Adrenal gland (tissue), 12 donors: ENCODE measurements around the gene SLC26A6. TPM values are rescaled to one million over a fixed set of nuclear protein-coding genes. Genes with fewer than 3 reads are reported as not detected.

Experiments used
- DNase-seq, 7 donors: peaks; one replicate each; pipeline ENCODE4 v3.0.0-alpha.2; 2019 to 2020
- H3K27ac ChIP-seq, 5 donors: fragments of 200-600 bp; sonication (generic) in 4 of 5; 1 replicate in 3 of 5; 2 replicates in 2 of 5; pipeline versions ENCODE4 v1.5.1 to v1.8.0; 2016 to 2020; ENCODE audit warnings: mild to moderate bottlenecking in 1 of 5
- H3K27me3 ChIP-seq: fragments of 200-600 bp; 2 replicates; pipeline ENCODE4 v1.8.0; 2021
- H3K36me3 ChIP-seq, 2 donors: fragments of 200-600 bp; replicated peaks in 1 of 2; 1 replicate in 1 of 2; 2 replicates in 1 of 2; pipeline versions ENCODE4 v1.5.1 to v1.8.0; 2018 to 2022
- H3K4me1 ChIP-seq, 2 donors: fragments of 200-600 bp; replicated peaks in 1 of 2; 1 replicate in 1 of 2; 2 replicates in 1 of 2; pipeline versions ENCODE4 v1.5.1 to v1.8.0; 2018 to 2021
- H3K4me3 ChIP-seq, 4 donors: fragments of 200-600 bp; sonication (generic) in 3 of 4; one replicate each; pipeline ENCODE4 v1.5.1; 2016 to 2018
- H3K9me3 ChIP-seq, 3 donors: fragments of 200-600 bp; sonication (generic) in 1 of 3; replicated peaks in 1 of 3; 1 replicate in 2 of 3; 2 replicates in 1 of 3; pipeline versions ENCODE4 v1.5.1 to v1.8.0; 2016 to 2021
- POLR2A ChIP-seq, 2 donors: fragments of 450-650 bp; IDR thresholded peaks; one replicate each; pipeline ENCODE4 v1.6.1; 2017; ENCODE audit warnings: antibody characterized with exemption in 2 of 2, mild to moderate bottlenecking in 2 of 2, moderate library complexity in 1 of 2
- WGBS, 4 donors: extraction: QIAGEN DNeasy Blood & Tissue Kit in 2 of 4; methylation state at CpG; one replicate each; pipeline versions ENCODE4 v1.1.5 to v1.1.7; 2013 to 2017; 5-methylcytosine and 5-hydroxymethylcytosine counted together
- intact Hi-C, 2 donors: fragments of 100-400 bp; cut with DNase I; formaldehyde crosslinking; loops; one replicate each; pipeline versions ENCODE4 v1.14.1 to v1.15.0; 2022 to 2023
- polyA plus RNA-seq, 3 donors: library from polyadenylated mRNA; stranded (reverse); fragments of 200-250 nt in 2 of 3; fragments of 350-450 nt in 1 of 3; fragmentation: Illumina TruSeq in 1 of 3; extraction: RNeasy Lipid Tissue Mini Kit (QIAGEN cat#74804) in 1 of 3; gene quantifications; one replicate each; pipeline ENCODE4 v1.2.3, GENCODE V29; 2013 to 2014
- total RNA-seq, 9 donors: library from RNA; depleted of rRNA in 4 of 9; stranded (reverse); fragments of >200 nt in 4 of 9; fragments of 120-200 nt in 1 of 9; fragmentation: NEBNext Ultra II Directional in 1 of 9; extraction: Animal tissue kit (Norgen Biotek cat#: 25700) in 1 of 9; gene quantifications; one replicate each; pipeline versions ENCODE4 v1.1.0 to v1.2.4, GENCODE V29; 2013 to 2023
- TF ChIP-seq, protein P1 (sequence below), 6 experiments: fragments of 450-650 bp in 4 of 6; fragments of 200-600 bp in 2 of 6; sonication (generic) in 1 of 6; IDR thresholded peaks; 1 replicate in 5 of 6; 2 replicates in 1 of 6; pipeline versions ENCODE4 v1.5.1 to v1.8.0; 2016 to 2021; ENCODE audit warnings: antibody characterized with exemption in 6 of 6, mild to moderate bottlenecking in 2 of 6, moderate library complexity in 1 of 6
- donor health status: healthy with polysubstance abuse.
- donor health status: Bipolar disorder and iron deficiency.
- donor health status: DM: yes; HTN: yes; CAD: no.
- donor health status: DM: no; HTN: no; CAD: no.
- donor health status: DM: no; HTN: no; CAD: no.
- donor health status: DM: yes; HTN: yes; CAD: no.

Gene SLC26A6
- total and polyA plus RNA-seq, 12 donors, result 7.8 to 47.2 (median 17.6) TPM

DNA sequence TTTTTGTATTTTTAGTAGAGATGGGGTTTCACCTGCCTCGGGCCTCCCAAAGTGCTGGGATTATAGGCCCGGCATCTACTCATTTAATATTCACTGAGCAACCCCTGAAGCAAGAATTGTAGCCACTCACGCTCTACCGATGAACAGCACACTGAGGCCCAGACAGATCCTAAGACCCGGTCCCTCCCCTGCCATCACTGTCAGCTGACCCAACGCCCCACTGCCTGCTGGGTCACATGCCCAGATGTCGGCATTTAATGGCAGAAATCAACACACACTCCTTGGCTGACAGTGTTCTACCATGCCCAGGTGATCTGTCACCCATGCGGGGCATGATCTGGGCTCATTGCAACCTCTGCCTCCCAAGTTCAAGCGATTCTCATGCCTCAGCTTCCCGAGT, 10.5 kb downstream of the SLC26A6 start:
- TF ChIP-seq POLR2A (IDR thresholded peaks at IDR 0.05), result no peak
- TF ChIP-seq, protein P1, sequence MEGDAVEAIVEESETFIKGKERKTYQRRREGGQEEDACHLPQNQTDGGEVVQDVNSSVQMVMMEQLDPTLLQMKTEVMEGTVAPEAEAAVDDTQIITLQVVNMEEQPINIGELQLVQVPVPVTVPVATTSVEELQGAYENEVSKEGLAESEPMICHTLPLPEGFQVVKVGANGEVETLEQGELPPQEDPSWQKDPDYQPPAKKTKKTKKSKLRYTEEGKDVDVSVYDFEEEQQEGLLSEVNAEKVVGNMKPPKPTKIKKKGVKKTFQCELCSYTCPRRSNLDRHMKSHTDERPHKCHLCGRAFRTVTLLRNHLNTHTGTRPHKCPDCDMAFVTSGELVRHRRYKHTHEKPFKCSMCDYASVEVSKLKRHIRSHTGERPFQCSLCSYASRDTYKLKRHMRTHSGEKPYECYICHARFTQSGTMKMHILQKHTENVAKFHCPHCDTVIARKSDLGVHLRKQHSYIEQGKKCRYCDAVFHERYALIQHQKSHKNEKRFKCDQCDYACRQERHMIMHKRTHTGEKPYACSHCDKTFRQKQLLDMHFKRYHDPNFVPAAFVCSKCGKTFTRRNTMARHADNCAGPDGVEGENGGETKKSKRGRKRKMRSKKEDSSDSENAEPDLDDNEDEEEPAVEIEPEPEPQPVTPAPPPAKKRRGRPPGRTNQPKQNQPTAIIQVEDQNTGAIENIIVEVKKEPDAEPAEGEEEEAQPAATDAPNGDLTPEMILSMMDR (IDR thresholded peaks at IDR 0.05), result no peak
- Histone ChIP-seq H3K4me3 (no peak overlapping the region), H3K36me3 (peaks cover 0 to 24% of the 10 kb centered on the region in 2 donors), H3K9me3 (no peaks in the 10 kb centered on the region), H3K27me3 (no peaks in the 10 kb centered on the region), H3K4me1 (no peaks in the 10 kb centered on the region), H3K27ac (no peak overlapping the region)
- WGBS, 4 donors, result 92 to 97% (median 93%) methylated on average over 10 of the region's 10 CpGs
- intact Hi-C loops, result no loop called here
- DNase-seq, result no peak

DNA sequence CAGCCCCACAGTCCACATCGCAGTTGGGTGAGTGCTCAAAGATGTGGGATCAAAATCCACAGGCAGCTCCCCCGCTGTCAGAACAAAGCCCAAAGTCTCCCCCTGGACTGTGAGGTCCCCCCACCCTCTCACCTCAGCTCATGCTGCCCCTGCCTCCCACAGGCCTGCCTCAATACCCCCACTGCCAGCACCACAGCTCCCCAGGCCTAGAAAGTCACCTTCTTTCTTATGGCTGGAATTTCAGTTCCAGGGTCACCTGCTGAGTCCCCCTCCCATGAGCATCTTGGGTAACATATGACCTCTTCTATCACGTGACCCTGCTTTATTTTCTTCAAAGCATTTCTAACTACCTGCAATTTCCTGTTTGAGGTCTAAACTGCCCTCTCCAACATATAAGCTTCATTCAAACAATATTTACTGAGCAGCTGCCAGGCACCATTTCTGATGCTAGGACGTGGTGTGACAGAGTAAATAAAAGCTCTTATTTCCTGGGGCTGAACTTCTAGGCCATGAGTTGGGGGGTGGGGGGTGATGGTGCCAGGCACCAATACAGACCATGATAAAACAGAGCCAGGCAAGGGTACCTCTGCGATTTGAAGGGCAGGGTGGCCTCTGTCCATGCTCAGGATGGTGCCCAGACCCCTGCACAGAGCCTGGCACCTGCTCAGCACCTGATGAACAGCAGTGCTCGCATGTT, 11.3 kb downstream of the SLC26A6 start:
- intact Hi-C loops, result no loop called here

DNA sequence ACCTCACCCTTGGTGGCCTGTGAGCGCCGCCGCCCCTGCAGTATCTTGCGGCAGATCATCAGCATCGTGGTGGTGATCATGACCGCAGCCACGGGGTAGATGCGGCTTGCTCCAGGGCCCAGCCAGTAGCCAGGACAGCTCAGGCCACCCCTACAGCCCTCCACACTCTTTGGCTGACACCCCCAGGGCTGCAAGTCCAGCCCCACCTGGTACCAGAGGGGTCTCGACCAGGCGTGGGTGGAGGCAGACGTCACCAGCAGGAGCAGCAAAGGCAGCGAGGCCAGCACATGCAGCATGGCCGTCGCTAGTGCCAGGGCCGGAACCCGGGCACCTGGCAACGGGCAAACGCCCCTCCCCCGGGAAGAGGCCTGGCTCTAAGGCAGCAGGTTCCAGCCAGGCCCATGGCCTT, 13.8 kb downstream of the SLC26A6 start, which contains the start of gene TMEM89:
TMEM89 (minus strand) TSS at position 309 of the 409 bp plus-strand sequence; CDS start at position 296, 13 bp downstream.
- intact Hi-C loops, result no loop called here
- WGBS, 4 donors, result 92 to 98% (median 96%) methylated on average over 7 to 19 of the region's 19 CpGs
- H3K36me3 ChIP-seq, result peaks cover 0 to 5% of the 10 kb centered on the region in 2 donors
- no peaks in the 10 kb centered on the region for H3K9me3 ChIP-seq
- no peaks in the 10 kb centered on the region for H3K4me1 ChIP-seq
- TF ChIP-seq, protein P1 (IDR thresholded peaks at IDR 0.05), result no peak
- no peak for TF ChIP-seq POLR2A (IDR thresholded peaks at IDR 0.05)
- H3K27me3 ChIP-seq, result no peaks in the 10 kb centered on the region
- no peak for DNase-seq
- no peak within 1 kb of the TSS for H3K27ac ChIP-seq
- no peak within 1 kb of the TSS for H3K4me3 ChIP-seq

More for the DNA sequence above, 11.3 kb downstream of the SLC26A6 start:
- H3K4me3 ChIP-seq, result no peak overlapping the region
- DNase-seq, result no peak
- no peak for TF ChIP-seq POLR2A (IDR thresholded peaks at IDR 0.05)
- TF ChIP-seq, protein P1 (IDR thresholded peaks at IDR 0.05), result no peak
- 81 to 89% (median 84%) methylated on average over 6 of the region's 6 CpGs for WGBS, 4 donors
- no peaks in the 10 kb centered on the region for H3K9me3 ChIP-seq
- H3K36me3 ChIP-seq, result peaks cover 0 to 20% of the 10 kb centered on the region in 2 donors
- no peaks in the 10 kb centered on the region for H3K27me3 ChIP-seq
- no peak overlapping the region for H3K27ac ChIP-seq
- no peaks in the 10 kb centered on the region for H3K4me1 ChIP-seq

DNA sequence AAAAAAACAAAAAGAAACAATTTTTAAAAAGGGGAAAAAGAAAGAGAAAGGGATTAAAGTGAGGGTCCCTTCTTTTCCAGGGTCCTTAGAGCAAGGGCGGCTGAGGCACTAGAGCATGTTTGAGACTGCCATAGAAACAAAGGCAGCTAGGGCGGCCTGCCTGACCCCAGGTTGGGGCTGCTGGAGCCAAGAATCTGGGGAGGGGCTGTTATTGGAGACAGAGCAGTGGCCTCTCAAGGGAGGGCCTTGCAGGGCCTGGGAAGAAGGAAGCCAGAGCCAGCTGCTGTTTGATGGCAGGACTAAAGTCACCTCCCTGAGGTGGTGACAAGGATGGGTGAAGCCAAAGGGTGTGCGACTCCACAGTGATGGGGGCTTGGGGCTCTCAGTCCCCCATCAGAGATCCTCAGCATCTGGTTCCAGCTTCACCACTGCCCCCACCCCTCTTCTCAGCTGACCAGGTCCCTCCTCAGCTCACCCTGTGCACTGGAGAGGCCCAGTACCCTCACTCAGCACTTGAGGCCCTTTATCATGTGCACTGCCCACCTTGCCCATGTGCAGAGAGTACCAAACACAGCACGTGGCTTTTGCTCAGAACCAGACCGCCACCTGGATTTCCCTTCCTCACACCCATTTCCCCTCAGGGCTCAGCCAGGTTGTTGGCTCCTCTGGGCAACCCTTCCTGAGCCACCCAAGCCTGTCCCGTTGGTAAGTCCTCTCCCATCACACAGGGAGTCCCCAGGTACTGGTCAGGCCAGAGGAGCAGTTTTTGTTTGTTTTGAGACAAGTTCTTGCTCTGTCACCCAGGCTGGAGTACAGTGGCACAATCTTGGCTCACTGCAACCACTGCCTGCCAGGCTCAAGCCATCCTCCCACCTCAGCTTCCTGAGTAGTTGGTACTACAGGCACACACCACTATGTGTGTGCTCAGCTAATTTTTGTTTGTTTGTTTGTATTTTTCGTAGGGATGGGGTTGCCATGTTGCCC, 15.4 kb downstream of the SLC26A6 start:
- H3K4me3 ChIP-seq, result no peak overlapping the region
- no peak for TF ChIP-seq POLR2A (IDR thresholded peaks at IDR 0.05)
- TF ChIP-seq, protein P1 (IDR thresholded peaks at IDR 0.05), result no peak
- H3K27ac ChIP-seq, result no peak overlapping the region
- intact Hi-C loops, result no loop called here
- H3K27me3 ChIP-seq, result no peaks in the 10 kb centered on the region
- no peak for DNase-seq
- H3K9me3 ChIP-seq, result no peaks in the 10 kb centered on the region
- no peaks in the 10 kb centered on the region for H3K36me3 ChIP-seq
- WGBS, 4 donors, result 85 to 89% (median 87%) methylated on average over 7 of the region's 7 CpGs
- H3K4me1 ChIP-seq, result no peaks in the 10 kb centered on the region
